NCI-H774 (cell line): ENCODE data around the gene CCSER1.
"Not testable (repeated sequence)": the region's sequence is repeated elsewhere in the genome, so short reads cannot be mapped to it uniquely, and the experiment has no call there.

Source experiments
- DNase-seq: peaks from one replicate; lab custom pipeline; 2025; lab: John Stamatoyannopoulos, UW

Gene CCSER1

GRCh38 chr4:91592125-91592524 is 1464.9 kb downstream of the CCSER1 start:
- no peak for DNase-seq

DNA sequence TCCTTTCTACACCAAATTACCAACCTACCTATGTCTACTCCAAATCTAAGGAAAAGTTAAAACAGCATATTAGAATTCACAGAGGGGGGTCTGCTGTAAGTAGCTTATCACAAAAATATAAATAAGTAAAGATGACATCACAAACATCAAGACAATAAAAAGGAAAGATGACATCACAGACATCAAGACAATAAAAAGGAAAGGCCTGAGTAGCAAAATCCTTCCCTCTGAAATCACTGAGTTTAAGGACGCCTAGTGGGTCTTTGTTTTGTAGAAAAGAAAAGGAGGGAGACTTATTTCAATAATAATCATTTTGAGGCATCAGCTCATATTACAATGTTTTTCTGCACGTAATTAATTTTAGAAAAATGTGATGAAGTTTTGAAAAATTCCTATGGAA is 1469.5 kb downstream of the CCSER1 start:
- DNase-seq: no peak

DNA sequence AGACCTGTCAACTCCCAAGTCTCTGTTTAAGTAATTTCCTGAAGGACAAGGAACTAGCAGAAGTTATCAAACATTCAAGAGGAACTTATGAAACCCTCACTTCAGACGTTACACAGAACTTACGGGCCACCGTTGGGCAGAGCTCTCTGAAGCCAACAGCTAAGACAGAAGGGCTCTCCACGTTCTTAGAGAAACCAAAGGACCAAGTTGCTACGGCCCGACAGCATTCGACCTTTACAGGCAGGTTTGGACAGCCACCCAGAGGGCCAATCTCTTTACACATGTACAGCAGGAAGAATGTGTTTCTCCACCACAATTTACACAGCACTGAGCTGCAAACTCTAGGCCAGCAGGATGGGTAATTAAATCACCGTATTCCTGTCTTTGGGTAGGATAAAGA is 1471.5 kb downstream of the CCSER1 start:
- no peak for DNase-seq

GRCh38 chr4:91600301-91600700 is 1473.1 kb downstream of the CCSER1 start:
- DNase-seq: no peak

DNA sequence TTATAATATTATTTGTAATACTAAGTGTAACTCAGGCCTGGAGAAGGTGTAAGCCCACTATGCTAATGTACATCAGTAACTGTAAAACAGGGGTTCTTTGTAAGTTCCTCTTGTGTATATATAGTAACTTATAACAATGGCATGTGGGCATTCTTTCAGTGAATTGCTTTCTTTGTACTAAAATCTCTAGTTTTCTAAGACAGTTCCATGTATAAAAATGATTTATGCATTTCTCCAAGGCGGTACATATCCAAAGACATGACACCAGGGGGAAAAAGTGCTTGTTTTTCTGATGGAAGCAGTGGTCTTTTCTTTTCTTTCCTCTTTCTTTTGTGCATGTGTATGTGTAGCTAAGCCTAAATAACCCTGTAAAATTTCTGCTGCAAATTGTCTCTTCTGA is 1474.2 kb downstream of the CCSER1 start:
- no peak for DNase-seq

- DNase-seq: no peak
Measured at GRCh38 chr4:91611782-91612181, 1484.6 kb downstream of the CCSER1 start.

DNA sequence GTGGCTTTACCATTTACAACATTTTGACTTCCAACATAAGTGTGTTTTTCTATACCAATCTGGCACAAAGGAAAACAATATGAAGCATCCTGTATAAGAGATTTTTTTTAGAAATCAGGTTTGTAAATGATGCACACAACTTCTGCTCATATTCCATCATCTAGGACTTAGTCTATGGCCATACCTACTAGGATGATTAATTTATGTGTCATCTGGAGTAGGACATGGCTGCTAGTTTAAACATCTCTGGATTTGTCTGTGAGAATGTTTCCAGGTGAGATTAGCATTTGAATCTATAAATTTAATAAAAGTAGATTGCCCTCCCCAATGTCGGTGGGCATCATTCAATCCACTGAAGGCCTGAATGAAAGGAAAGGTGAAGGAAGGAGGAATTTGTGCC is 1493.8 kb downstream of the CCSER1 start:
- no peak for DNase-seq

DNA sequence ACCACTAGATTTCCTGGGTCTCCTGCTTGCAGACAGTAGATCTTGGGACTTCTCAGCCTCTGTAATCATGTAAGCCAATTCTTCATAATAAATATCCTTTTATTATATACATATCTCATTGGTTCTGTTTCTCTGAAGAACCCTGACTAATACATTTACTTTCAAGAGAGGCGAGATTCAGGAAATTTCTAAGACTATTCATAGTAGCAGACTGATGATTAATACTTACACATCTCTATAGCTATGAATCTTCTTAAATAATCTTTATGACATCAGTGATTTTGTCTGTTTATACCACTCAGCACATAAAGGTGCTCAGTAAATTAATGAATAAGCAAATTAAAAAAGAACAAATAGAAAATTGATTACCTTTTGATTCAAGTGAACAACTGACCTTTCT is 1494.3 kb downstream of the CCSER1 start:
- DNase-seq: no peak

GRCh38 chr4:91622925-91623602 is 1495.9 kb downstream of the CCSER1 start:
- DNase-seq: no peak

- DNase-seq: not testable (repeated sequence)
Measured at GRCh38 chr4:91623603-91623967, 1496.4 kb downstream of the CCSER1 start.

GRCh38 chr4:91630054-91630453 is 1502.9 kb downstream of the CCSER1 start:
- DNase-seq: no peak

DNA sequence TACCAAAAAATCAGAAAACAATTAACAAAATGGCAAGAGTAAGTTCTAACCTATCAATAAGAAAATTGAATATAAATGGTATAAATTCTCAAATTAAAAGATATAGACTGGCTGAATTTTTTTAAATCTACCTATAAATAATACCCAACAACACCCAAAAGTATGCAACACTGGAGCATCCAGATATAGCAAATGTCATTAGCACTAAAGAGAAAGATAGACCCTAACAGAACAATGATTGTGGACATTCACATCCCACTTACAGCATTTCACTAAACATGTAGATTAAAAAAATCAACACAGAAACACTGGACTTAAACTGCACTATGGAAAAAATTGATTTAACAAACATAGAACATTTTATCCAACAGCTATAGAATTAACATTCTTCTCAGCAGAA is 1503.6 kb downstream of the CCSER1 start:
- no peak for DNase-seq

DNA sequence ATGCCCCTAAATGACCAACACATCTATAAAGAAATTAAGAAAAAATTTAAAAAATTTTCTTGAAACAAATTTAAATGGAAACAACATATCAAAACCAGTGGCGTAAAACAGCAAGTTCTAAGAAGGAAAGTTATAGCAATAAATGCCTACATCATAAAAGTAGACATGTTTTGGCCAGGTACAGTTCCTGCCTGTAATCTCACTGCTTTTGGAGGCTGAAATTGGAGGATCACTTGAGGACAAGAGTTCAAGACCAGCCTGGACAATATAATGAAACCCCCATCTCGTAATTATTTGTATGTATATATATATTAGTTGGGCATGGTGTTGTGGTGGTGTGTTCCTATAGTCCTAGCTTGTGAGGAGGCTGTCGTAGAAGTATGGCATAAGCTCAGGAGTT is 1504.1 kb downstream of the CCSER1 start:
- DNase-seq: no peak

DNA sequence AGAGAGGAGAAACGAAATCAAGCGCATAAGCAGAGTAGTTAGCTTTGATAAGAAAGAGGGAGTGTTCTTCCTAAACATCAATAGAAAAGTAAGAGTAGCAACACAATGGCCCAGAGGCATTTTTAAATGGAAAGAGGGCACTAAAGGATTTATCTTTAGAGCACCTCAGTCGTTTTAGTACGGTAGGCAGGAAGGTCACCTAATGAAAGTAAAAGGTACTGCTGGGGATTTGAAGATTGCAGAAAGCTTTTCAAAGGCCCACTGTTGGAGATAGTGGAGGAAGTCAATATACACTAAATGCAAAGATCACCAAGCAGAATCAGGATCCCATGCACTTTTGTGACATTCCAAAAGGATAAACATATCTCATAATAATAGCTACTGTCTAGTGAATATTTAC is 1508.9 kb downstream of the CCSER1 start:
- DNase-seq: no peak
